ENCODE measurements around the gene DPH6. TPM values are rescaled to one million over a fixed set of nuclear protein-coding genes. Genes with fewer than 3 reads are reported as not detected.
"Not testable (repeated sequence)": the region's sequence is repeated elsewhere in the genome, so short reads cannot be mapped to it uniquely, and the experiment has no call there.

The DPH6 gene, protein sequence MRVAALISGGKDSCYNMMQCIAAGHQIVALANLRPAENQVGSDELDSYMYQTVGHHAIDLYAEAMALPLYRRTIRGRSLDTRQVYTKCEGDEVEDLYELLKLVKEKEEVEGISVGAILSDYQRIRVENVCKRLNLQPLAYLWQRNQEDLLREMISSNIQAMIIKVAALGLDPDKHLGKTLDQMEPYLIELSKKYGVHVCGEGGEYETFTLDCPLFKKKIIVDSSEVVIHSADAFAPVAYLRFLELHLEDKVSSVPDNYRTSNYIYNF
- total RNA-seq: 10 to 100 TPM; 16.2 to 19.4 TPM
- long read RNA-seq, partial matches to known transcripts: 1 of 6 reads
- long read RNA-seq, other reads (novel, unspliced or antisense): 2 of 6 reads

DNA sequence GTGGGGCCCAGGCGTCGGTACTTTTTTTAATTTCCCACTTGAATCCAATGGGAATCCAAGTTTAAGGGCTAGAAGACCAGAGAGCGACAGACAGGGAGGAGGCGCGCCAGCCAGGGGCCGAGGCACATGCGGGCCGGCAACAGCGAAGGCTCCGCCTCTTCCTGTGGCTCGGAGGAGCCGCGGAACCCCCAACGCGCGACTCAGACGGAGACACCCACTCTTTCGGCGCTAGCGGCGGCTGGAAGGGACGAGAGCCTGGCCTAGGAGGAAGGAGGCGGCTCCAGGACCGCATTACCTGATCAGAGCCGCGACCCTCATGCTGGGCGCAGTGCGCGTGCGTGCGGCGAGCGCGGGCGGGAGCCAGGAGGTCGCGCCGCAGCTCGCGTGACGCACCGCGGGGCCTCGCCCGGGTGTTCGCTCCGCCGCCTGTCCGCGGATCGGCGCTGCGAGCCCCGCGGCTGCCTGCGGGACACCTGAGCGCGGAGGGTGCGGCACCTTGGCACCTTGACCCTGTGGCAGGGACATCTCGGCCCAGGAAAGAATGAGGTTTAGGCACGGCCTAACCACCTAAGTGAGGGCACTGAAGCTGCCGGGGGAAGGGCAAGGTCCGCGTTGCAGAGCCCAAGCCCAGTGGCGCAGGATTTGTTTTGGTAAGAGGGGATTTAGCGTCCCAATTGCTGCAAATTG, at the start of gene DPH6:
Gene DPH6 (minus strand): TSS at position 342 of the 687 bp plus-strand sequence. CDS start 24 bp downstream, at position 318.
- peak; percentile 89 for ATAC-seq
- DNase-seq: peak; percentile 83 to 88
- intact Hi-C loops (cut with DNase I, micrococcal nuclease): no loop called here

DNA sequence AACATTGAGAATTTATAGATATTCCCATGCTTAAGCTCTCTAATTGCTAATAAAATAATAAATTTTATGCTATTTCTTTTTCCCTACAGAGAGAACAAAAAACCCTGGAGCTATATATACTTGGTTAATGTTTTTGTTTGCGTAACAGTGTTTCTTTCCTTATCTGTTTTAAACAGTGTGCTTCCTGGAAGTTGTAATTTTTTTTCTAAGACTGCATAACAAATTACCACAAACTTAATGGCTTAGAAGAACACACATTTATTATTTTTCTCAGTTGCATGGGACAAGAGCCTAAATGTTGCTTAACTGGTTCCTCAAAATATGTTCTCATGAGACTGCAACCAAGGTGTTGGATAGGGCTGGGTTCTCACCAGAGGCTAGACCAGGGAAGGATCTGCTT, 49.7 kb upstream of the DPH6 start:
- DNase-seq (no peak), ATAC-seq (no peak)
- intact Hi-C loops (cut with DNase I, micrococcal nuclease): no loop called here

DNA sequence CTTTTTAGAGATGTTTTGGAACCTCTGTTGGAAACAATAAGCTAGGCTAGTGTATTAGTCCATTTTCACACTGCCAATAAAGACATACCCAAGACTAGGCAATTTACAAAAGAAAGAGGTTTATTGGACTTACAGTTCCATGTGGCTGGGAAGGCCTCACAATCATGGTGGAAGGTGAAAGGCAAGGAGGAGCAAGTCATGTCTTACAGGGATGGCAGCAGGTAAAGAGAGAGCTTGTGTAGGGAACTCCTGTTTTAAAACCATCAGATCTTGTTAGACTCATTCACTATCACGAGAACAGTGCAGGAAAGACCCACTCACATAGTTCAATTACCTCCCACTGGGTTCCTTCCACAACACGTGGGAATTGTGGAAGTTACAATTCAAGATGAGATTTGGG, 46.0 kb upstream of the DPH6 start:
- intact Hi-C loops (cut with DNase I, micrococcal nuclease); ATAC-seq; DNase-seq: not testable (repeated sequence)

DNA sequence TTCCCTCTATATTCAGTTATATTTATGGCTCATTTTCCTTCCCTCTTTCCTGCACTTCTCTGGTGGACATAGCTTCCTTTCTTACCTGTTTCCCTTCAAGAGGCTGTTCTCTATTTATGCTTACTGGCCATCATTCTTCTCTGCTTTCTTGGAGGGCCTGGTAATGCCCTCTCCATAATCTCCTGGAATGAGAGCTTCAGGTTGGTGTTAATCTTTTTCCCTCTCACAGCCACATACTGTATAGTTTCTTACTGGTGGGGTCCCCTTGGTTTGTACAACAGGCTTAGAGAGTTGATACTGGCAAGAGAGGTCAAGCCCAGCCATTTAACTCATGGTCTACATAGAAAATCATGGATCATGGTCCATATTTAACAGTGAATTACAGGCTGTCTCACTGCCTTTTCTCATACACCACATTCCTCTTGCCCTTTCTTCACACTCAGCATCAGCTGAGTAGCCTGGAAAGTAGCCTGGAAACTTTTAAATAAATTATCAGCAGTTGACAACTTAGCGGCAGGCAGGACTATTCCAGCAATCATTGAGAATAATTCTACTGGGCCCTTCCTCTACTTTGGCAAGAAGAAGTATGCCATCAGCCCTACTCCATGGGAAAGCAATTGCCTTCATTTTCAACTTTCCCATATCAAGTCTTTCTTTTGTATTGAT, 38.0 kb upstream of the DPH6 start:
- DNase-seq (no peak), ATAC-seq (no peak)
- intact Hi-C loops (cut with DNase I, micrococcal nuclease): no loop called here

DNA sequence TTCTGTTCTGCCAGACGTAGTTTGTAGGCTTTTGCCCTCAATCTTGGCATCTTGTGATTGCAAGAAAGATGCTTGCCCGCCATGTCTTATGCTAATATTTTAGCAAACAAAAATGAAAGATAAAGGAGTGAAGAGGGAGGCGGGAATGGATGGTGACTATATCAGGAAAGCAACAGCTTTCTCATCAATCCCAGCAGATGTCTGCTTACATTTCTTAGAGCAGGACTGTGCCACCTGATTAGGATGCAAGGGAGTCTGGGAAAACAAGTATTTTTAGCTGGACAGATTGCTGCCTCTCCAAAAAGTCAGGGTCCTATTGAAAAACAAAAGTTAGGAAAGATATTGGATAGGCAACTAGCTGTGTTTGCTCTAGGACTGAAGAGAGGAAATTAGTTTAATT, 34.6 kb upstream of the DPH6 start:
- ATAC-seq (no peak), DNase-seq (no peak)
- intact Hi-C loops (cut with DNase I, micrococcal nuclease): no loop called here

DNA sequence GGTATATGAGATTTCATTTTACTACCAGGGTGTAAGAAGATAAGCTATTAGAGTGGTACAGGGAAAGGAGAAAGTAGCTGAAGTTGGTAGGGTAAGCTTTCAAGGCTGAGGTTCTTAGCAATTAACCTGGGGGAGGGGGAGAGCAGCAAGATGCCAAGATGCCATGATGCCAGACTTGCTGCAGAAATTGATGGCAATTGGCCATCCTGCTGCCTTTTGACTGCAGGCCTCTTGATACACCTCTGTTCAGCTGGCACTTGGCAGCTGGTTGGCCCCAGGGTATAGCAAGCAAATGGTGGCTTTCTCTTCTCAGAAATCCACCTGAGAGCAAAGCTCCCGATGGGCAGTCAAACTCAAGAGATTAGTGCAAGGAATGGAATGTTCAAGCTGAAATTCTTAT, 21.4 kb upstream of the DPH6 start:
- intact Hi-C loops (cut with DNase I, micrococcal nuclease): no loop called here
- DNase-seq (no peak), ATAC-seq (no peak)

DNA sequence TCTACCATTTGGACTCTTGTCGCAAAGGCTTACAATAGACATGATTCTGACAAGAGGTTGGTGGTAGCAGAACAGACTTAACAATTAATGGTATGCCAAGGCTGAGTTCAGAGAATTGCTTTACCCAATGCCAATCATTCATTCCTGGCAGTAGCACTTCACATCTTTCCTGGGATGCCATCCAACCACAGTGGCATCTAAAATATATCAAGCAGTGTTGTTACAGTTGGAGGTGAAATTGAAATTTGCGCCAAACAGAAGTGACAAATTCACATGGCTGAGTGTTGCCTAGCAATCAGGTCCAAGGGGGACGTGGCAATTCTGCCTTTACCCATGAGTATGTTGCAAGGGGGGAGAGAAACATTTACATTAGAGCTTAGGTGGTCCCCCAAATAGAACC, 21.0 kb upstream of the DPH6 start:
- ATAC-seq: no peak
- no peak for DNase-seq

DNA sequence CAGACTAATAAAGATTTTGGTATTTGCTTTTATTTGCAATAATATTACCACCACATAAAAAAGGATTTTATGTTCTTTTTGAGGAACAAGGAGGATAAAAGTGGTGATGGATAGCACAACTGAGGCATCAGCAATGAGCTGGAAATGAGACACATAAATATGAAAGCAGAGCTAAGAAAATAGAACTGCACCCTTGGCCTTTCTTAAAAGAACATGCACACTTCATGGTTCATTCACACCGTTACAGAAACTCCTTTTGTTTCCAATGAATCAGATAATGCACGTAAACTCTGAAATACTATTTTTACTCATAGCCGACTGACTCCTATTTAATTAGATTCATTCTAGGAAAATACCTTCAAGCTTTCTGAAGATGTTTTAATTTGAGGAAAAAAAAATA, 19.9 kb upstream of the DPH6 start:
- intact Hi-C loops (cut with DNase I, micrococcal nuclease): no loop called here
- no peak for DNase-seq
- ATAC-seq: no peak

More for the DNA sequence above, 21.0 kb upstream of the DPH6 start:
- intact Hi-C loops (cut with DNase I, micrococcal nuclease): no loop called here

DNA sequence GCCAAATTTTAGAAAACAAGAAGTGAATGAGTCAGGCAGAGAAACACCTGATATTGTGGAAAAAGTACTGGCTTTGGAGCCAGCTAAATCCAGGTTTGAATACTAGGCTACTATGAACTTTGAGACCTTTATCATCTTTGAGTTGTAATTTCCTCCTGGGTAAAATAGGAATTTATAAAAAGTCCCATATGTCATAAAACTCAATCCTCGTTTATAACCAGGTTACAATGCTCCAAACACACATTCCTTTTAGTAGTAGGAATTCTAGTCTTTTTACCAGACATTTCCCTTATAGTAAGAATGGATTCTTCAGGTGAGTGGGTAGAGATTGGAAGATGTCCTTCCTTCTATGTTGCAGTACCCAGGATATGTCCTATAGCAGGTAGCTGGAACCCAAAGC, 16.7 kb upstream of the DPH6 start:
- intact Hi-C loops (cut with DNase I, micrococcal nuclease): no loop called here
- DNase-seq (no peak), ATAC-seq (peak; percentile 37)

DNA sequence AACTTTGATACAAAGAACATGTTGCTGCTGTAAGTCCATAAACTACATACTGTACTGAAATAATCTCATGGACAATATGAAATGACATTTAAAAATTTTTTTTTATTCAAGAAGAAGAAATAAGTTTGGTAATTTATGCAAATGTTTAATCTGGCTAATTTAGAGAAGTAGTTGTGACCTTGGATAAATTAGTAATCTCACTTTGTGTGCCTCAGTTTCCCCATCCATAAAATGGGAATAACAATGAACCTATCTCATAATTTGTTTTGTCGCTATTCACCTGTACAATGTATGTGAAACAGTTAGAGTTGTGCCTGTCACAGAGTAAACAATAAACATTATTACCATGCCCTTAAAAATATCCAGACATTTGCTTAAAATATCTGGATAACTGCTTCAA, 15.3 kb upstream of the DPH6 start:
- DNase-seq (no peak), ATAC-seq (no peak)
- intact Hi-C loops (cut with DNase I, micrococcal nuclease): no loop called here

DNA sequence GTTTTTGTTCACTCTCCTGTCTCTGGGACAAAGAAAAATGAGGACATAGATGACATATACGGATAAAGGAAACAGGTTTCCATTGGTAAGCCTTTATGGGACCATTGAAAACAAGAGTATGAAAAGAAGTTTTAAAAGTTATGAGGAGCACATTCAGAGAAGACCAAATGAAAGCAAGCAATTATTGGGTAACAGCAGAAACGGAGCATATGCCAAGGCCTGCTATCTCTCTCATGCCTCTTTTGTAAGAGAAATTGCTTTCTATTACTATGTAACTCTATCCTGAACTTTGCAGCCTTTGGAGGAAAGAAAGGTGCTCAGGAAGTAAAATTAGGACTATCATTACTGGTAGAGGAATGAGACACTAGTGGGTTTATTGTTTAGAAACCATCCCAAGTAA, 14.9 kb upstream of the DPH6 start:
- intact Hi-C loops (cut with DNase I, micrococcal nuclease): no loop called here
- ATAC-seq: no peak
- no peak for DNase-seq

DNA sequence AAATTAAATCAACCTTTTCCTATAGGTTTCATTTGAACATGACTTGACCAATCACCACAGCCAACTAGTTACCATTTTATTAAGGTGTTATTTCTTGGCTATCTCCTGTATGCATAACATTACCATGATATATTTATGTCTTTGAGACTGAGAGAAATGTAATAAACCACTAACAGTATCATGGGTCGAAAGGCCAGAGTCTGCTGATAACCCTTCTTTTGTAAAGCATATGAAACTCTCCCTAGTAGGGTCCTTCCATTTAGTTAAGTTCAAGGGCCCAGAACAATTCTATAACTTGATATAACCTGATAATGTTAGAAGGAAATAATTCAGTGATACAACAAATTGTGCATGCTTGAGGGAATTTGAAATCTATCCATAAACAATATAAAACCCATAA, 14.3 kb upstream of the DPH6 start:
- DNase-seq (no peak), ATAC-seq (no peak)
- intact Hi-C loops (cut with DNase I, micrococcal nuclease): no loop called here

DNA sequence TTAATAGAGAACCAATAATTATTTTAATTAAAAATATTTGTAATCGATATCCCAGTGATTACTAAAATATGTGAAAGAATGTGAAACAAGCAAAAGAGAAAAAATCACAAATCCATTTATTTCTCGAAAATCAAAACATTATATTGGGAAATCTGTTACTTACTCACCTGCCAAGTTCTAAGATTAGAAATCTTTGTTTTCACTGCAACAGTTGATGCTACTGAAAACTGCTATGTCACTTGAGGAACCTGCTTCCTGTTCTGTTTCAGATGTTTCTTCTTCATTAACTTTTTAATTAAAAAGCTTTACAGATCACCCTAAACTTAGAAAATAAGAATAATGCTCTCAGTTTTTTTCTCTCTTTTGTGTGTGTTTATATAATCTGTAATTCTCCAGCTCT, 13.7 kb upstream of the DPH6 start:
- ATAC-seq (no peak), DNase-seq (no peak)
- intact Hi-C loops (cut with DNase I, micrococcal nuclease): no loop called here

DNA sequence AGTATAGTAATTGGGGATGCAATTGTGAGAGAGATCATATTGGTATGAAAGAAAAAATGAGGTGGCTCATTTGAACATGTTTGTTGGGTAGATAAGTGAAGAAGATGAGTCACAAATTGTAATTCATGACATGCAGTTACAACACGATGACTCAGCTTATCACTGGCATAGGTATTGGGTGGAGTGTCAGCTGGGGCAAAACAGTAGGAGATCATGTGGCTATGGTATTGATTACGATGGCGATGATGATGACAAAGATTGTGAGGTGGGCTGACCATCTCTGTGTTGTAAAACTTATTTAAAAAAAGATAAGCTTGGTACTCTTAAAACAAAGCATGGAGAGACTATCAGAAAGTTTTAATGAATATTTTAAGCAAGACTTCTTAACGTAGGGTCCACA, 11.6 kb upstream of the DPH6 start:
- no peak for DNase-seq
- intact Hi-C loops (cut with DNase I, micrococcal nuclease): no loop called here
- no peak for ATAC-seq

DNA sequence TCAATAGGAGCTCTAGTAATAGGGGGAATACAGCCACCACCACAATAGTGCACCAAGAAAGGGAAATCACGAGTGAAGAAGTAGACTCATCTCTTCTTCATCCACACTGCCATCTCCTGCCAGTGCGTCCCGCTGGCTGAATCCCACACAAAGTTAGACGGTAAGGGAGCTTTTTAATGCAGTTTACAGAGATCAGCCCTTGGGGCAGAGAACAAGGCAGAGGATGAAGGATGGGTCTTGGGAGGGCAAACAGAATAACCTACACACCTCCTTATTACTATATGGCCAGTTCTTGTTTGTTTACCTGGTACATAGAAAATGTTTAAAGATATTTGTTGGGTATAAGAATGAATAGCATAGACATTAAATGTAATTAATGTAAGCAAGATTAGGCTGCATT, 11.0 kb upstream of the DPH6 start:
- ATAC-seq (no peak), DNase-seq (no peak)
- intact Hi-C loops (cut with DNase I, micrococcal nuclease): no loop called here

DNA sequence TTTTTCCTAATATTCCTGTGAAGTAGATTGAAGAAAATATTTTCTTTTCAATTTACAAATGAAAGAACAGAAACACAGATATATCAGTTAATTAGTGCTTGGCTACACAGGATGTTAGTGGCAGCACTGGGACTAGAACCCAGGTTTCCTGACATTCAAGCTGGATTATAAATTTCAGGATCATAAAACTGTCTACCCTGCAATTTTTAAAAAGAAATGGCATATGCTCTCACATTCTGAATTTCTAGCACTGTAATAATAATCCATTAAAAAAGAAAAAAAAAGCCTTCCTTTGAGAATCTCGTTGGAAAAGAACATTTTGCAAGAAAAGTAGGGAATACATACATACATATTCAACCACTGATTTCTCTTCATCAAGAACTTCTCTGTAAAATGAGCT, 9.3 kb upstream of the DPH6 start:
- ATAC-seq: no peak
- intact Hi-C loops (cut with DNase I, micrococcal nuclease): no loop called here
- no peak for DNase-seq

DNA sequence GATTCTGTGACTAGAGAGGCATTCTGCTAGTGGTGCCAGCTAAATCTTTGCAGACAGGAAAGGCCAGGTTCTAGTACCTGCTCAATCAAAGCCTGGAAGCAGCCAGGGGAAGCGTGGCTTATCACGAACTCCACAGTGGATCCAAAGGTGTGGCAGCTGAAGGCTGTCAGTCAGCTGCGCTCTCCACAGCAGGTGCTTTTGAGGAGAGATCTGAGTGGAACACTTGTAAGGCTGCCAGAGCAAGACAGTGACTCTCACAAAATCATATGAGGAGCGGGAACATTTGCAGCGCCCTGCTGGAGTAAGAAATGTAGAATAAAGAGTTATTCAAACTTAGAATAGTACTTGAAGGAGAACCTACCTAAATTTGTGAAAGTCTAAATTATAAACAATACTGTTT, 5.0 kb upstream of the DPH6 start:
- DNase-seq: no peak
- intact Hi-C loops (cut with DNase I, micrococcal nuclease): no loop called here
- no peak for ATAC-seq

DNA sequence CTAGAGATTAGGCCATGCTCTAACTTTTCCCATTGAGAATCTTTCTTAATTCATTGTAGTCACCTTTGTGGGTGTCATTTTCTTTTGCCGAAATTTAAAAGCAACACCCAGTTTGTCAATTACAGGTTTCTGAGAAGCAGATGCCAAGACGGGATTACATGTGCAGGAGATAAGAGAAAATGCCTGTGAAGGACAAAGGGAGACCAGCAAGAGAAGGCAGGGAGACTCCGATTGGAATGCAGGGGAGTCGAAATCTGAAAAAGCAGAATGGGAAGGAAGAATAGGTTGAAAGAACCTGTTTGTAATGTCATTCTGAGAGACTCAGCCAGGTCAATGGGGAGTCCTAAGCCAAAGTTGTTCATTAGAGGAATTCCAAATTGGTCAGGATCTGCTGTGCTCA, 3.6 kb upstream of the DPH6 start:
- ATAC-seq: no peak
- intact Hi-C loops (cut with DNase I, micrococcal nuclease): no loop called here
- DNase-seq: no peak

DNA sequence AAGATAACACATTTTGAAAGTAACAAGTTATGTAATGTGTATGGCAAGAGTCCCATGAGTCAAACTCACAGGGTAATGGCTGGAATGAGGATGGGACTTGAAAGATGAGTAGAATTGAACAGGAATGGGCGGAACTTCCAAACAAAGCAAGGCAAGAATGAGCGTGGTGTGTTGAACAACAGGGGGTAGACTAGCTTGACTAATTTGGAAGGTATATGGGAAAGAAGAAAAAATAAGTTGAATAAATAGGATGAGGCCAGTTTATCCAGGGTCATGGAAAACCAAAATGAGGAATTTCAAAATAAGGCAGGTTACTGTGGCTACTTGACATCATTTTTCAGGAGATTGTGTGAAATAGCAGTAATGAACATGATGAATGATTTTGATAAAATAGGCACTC, 2.5 kb upstream of the DPH6 start:
- DNase-seq (no peak), ATAC-seq (no peak)
- intact Hi-C loops (cut with DNase I, micrococcal nuclease): no loop called here

DNA sequence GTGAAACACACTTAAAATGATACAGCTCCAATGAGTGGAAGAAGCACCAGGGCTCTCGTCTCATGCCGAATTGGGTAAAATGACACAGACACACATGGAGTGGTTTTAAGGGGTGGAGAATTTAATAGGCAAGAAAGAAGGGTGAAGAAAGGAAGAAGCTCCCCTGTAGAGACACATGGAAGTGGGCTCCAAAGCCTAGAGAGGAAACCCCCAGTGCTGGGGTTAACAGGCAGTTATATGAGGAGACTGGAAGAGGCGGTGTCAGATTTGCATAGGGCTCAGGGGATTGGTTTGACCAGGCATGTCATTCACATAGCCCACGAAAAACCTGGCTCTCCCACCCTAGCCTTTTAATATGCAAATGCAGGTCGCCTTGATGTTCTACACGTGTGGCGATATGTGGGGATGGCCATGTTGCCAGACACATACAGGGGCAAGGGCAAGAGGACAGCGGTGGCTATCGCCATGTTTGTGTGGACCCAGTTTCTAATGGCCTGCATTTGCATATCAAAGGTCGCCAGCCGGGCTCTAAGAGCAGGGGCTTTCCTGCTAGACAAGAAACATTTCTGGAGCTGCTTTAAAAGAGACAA, 1.9 kb upstream of the DPH6 start:
- intact Hi-C loops (cut with DNase I, micrococcal nuclease): no loop called here
- DNase-seq (no peak), ATAC-seq (no peak)

Measured in left colon (tissue), 2 donors.